Chondrocyte (in vitro differentiated cells): ENCODE measurements around the gene GABBR2. TPM values are rescaled to one million over a fixed set of nuclear protein-coding genes. Genes with fewer than 3 reads are reported as not detected.

Source experiments
- DNase-seq: peaks from one replicate; pipeline ENCODE4 v3.0.0; 2021; ENCODE audit warnings: mixed read lengths, low spot score
- H3K27ac Mint-ChIP-seq: one replicate; pipeline ENCODE4 v1.8.0; 2021; ENCODE audit warnings: mild to moderate bottlenecking, moderate library complexity, mixed read lengths; ENCODE audit not compliant: unreplicated experiment
- H3K27me3 Mint-ChIP-seq: 2 replicates; pipeline ENCODE4 v1.8.0; 2021; ENCODE audit warnings: low read depth, mixed read lengths
- H3K36me3 Mint-ChIP-seq: 2 replicates; pipeline ENCODE4 v1.8.0; 2021; ENCODE audit warnings: low read depth, mixed read lengths
- H3K4me1 Mint-ChIP-seq: 2 replicates; pipeline ENCODE4 v1.8.0; 2021; ENCODE audit warnings: low read depth, mild to moderate bottlenecking, mixed read lengths
- H3K4me3 Mint-ChIP-seq: one replicate; pipeline ENCODE4 v1.8.0; 2021; ENCODE audit warnings: mild to moderate bottlenecking, moderate library complexity, mixed read lengths; ENCODE audit not compliant: unreplicated experiment
- H3K9me3 Mint-ChIP-seq: 2 replicates; pipeline ENCODE4 v1.8.0; 2021; ENCODE audit warnings: low read depth, mixed read lengths
- CTCF ChIP-seq: fragments of 200-600 bp; sonication (generic); IDR thresholded peaks from 2 replicates; pipeline ENCODE4 v1.5.0; 2021; ENCODE audit warnings: antibody characterized with exemption, mild to moderate bottlenecking, moderate library complexity
- total RNA-seq: library from RNA; stranded (reverse); gene quantifications from 3 replicates; pipeline ENCODE4 v1.2.1, GENCODE V29; 2021

Gene GABBR2
- total RNA-seq, 1 donor from 2014 or later = 0.12 TPM

- Mint-ChIP-seq H3K27ac (no peak overlapping the region), H3K27me3 (peaks cover 25% of the 10 kb centered on the region), H3K36me3 (no peaks in the 10 kb centered on the region), H3K4me3 (no peak overlapping the region), H3K9me3 (no peaks in the 10 kb centered on the region), H3K4me1 (no peaks in the 10 kb centered on the region)
- no peak for DNase-seq
- TF ChIP-seq CTCF = no peak
Observed at GRCh38 chr9:98570055-98570454, 138.7 kb downstream of the GABBR2 start.

- no peak overlapping the region for H3K4me3 Mint-ChIP-seq
- H3K9me3 Mint-ChIP-seq = no peaks in the 10 kb centered on the region
- TF ChIP-seq CTCF = no peak
- H3K27ac Mint-ChIP-seq = no peak overlapping the region
- H3K36me3 Mint-ChIP-seq = no peaks in the 10 kb centered on the region
- DNase-seq = no peak
- H3K27me3 Mint-ChIP-seq = peaks cover 25% of the 10 kb centered on the region
- no peaks in the 10 kb centered on the region for H3K4me1 Mint-ChIP-seq
Observed at GRCh38 chr9:98569491-98569890, 139.2 kb downstream of the GABBR2 start.

GRCh38 chr9:98568909-98569469, 139.7 kb downstream of the GABBR2 start:
- Mint-ChIP-seq H3K4me1 (no peaks in the 10 kb centered on the region), H3K27ac (no peak overlapping the region), H3K27me3 (peaks cover 25% of the 10 kb centered on the region), H3K4me3 (no peak overlapping the region), H3K36me3 (no peaks in the 10 kb centered on the region), H3K9me3 (no peaks in the 10 kb centered on the region)
- no peak for DNase-seq
- TF ChIP-seq CTCF = no peak

- DNase-seq = no peak
- H3K27ac Mint-ChIP-seq = no peak overlapping the region
- H3K27me3 Mint-ChIP-seq = peaks cover 25% of the 10 kb centered on the region
- no peaks in the 10 kb centered on the region for H3K4me1 Mint-ChIP-seq
- H3K36me3 Mint-ChIP-seq = no peaks in the 10 kb centered on the region
- no peak overlapping the region for H3K4me3 Mint-ChIP-seq
- H3K9me3 Mint-ChIP-seq = no peaks in the 10 kb centered on the region
- TF ChIP-seq CTCF = no peak
Observed at GRCh38 chr9:98568234-98568908, 140.4 kb downstream of the GABBR2 start.

- no peak for TF ChIP-seq CTCF
- no peaks in the 10 kb centered on the region for H3K36me3 Mint-ChIP-seq
- no peak for DNase-seq
- peaks cover 30% of the 10 kb centered on the region for H3K27me3 Mint-ChIP-seq
- H3K4me1 Mint-ChIP-seq = no peaks in the 10 kb centered on the region
- H3K27ac Mint-ChIP-seq = no peak overlapping the region
- H3K9me3 Mint-ChIP-seq = no peaks in the 10 kb centered on the region
- H3K4me3 Mint-ChIP-seq = no peak overlapping the region
Observed at GRCh38 chr9:98567540-98568233, 141.0 kb downstream of the GABBR2 start.
